Vagina (tissue), 2 donors: Measurements from ENCODE around the gene CENPF. TPM values are rescaled to one million over a fixed set of nuclear protein-coding genes. Genes with fewer than 3 reads are reported as not detected.

Experiments used
- DNase-seq, 2 donors: peaks; one replicate each; pipeline ENCODE4 v3.0.0-alpha.2; 2017; ENCODE audit errors: extremely low spot score in 2 of 2
- H3K27ac ChIP-seq: fragments of 200-600 bp; sonication (generic); one replicate; pipeline ENCODE4 v1.5.1; 2019
- H3K27me3 ChIP-seq: fragments of 200-600 bp; sonication (generic); one replicate; pipeline ENCODE4 v1.5.1; 2019
- H3K36me3 ChIP-seq, 2 donors: fragments of 200-600 bp; sonication (generic); one replicate each; pipeline ENCODE4 v1.5.1; 2017 to 2019
- H3K4me1 ChIP-seq: fragments of 200-600 bp; sonication (generic); one replicate; pipeline ENCODE4 v1.5.1; 2019
- H3K4me3 ChIP-seq, 2 donors: fragments of 200-600 bp; sonication (generic); 1 replicate in 1 of 2; 2 replicates in 1 of 2; pipeline ENCODE4 v1.5.1; 2016 to 2019
- H3K9me3 ChIP-seq: fragments of 200-600 bp; sonication (generic); one replicate; pipeline ENCODE4 v1.5.1; 2019
- POLR2A ChIP-seq, 2 donors: fragments of 450-650 bp; IDR thresholded peaks; one replicate each; pipeline ENCODE4 v1.6.1; 2017; ENCODE audit warnings: antibody characterized with exemption in 2 of 2, mild to moderate bottlenecking in 2 of 2, moderate library complexity in 2 of 2
- POLR2AphosphoS5 ChIP-seq, 2 donors: sonication (generic); formaldehyde crosslinking; IDR thresholded peaks; one replicate each; pipeline ENCODE4 v1.9.0; 2017; ENCODE audit warnings: antibody characterized with exemption in 2 of 2, mild to moderate bottlenecking in 2 of 2, low read depth in 1 of 2; ENCODE audit not compliant: insufficient read depth in 1 of 2
- intact Hi-C: fragments of 100-400 bp; cut with DNase I; formaldehyde crosslinking; loops from one replicate; pipeline ENCODE4 v1.15.1; 2023
- total RNA-seq: library from RNA; depleted of rRNA; stranded (reverse); fragments of >200 nt; gene quantifications from one replicate; pipeline ENCODE4 v1.2.3, GENCODE V29; 2016
- TF ChIP-seq, protein P1 (sequence below), 3 experiments: fragments of 450-650 bp in 2 of 3; fragments of 200-600 bp in 1 of 3; sonication (generic) in 1 of 3; IDR thresholded peaks; one replicate each; pipeline ENCODE4 v1.5.1; 2017 to 2019; ENCODE audit warnings: antibody characterized with exemption in 3 of 3, mild to moderate bottlenecking in 2 of 3, moderate library complexity in 2 of 3

The CENPF gene
- total RNA-seq, 1 donor from 2014 or later = 6.4 TPM

DNA sequence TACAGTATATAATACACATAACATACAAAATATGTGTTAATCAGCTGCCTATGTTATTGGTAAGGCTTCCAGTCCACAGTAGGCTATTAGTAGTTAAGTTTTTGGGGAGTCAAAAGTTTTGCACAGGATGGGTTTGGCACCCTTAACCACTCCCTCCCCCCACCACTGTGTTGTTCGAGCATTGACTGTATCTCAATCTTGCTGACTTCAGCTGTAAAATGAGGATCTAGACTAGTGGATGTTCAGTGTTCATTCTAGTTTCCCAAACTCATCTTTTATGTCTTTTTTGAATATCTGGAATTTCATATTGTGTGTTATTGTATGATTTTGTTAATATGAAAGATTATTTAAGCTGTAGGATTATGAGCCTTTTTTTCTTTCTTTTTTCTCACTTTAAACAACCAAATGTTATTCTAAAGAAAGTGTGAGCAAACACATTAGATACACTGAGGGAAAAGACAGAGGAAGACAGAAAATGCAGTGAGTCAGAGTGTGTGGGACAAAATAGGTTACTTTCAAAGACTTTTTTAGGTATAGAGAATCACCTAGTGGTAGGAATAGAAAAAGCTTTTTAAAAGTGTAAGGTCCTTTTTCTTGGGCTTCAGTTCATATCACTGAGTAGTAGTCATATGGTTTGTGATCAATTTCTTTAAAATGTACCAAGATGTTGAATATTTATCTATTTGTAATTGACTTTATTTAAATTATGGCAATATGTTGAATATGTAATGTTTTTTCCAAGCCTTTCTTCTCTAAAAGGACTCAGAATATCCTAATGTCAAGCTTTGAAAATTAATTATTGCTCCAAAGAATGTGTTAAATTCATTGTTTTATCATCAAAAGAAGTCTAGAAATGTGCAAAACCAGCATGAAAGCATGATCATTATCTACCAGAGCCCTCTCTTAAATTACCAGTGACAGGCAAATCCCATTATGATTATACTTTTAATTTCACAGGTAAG is 17.9 kb upstream of the CENPF start:
- Histone ChIP-seq H3K36me3 (no peaks in the 10 kb centered on the region), H3K4me3 (no peak overlapping the region), H3K9me3 (no peaks in the 10 kb centered on the region), H3K27me3 (no peaks in the 10 kb centered on the region), H3K27ac (no peak overlapping the region), H3K4me1 (peaks cover 17% of the 10 kb centered on the region)
- TF ChIP-seq POLR2A (IDR thresholded peaks at IDR 0.05) (no peak), POLR2AphosphoS5 (IDR thresholded peaks at IDR 0.05; ENCODE audit: insufficient read depth in 1 of 2, low read depth in 1 of 2) (peak in 1 of 2 donors; percentile 72)
- TF ChIP-seq, protein P1, sequence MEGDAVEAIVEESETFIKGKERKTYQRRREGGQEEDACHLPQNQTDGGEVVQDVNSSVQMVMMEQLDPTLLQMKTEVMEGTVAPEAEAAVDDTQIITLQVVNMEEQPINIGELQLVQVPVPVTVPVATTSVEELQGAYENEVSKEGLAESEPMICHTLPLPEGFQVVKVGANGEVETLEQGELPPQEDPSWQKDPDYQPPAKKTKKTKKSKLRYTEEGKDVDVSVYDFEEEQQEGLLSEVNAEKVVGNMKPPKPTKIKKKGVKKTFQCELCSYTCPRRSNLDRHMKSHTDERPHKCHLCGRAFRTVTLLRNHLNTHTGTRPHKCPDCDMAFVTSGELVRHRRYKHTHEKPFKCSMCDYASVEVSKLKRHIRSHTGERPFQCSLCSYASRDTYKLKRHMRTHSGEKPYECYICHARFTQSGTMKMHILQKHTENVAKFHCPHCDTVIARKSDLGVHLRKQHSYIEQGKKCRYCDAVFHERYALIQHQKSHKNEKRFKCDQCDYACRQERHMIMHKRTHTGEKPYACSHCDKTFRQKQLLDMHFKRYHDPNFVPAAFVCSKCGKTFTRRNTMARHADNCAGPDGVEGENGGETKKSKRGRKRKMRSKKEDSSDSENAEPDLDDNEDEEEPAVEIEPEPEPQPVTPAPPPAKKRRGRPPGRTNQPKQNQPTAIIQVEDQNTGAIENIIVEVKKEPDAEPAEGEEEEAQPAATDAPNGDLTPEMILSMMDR (IDR thresholded peaks at IDR 0.05) = peak; percentile 27 to 64 (median 37)
- DNase-seq = no peak
- intact Hi-C loops = loop anchor here (5.0 kb wide), 1 partner anchor 253 kb away; no protein-coding TSS in a partner anchor

DNA sequence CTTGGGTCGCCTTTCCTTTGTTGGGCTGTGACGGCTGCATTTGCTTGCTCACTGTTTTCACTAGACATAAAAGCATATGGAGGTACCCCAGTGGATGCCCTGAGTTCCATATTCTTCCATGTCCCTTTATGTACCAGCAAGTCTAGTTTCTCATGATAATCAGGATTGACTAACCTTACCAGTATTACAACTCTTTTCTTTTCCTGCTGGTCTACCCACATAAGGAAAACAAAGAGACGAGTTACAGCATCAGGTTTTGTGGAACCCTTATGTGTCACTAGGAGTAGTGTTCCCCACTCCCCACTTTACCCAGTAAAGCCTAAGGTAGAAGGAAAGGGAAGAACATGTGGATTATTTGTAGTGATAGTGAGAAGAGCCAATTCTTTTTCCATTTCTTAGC is 16.4 kb upstream of the CENPF start:
- Histone ChIP-seq H3K9me3 (no peaks in the 10 kb centered on the region), H3K4me1 (peaks cover 17% of the 10 kb centered on the region), H3K27ac (no peak overlapping the region), H3K36me3 (no peaks in the 10 kb centered on the region), H3K4me3 (no peak overlapping the region), H3K27me3 (no peaks in the 10 kb centered on the region)
- no peak for DNase-seq
- intact Hi-C loops = loop anchor here (5.0 kb wide), 1 partner anchor 254 kb away; no protein-coding TSS in a partner anchor
- TF ChIP-seq, protein P1 (IDR thresholded peaks at IDR 0.05) = no peak
- TF ChIP-seq POLR2AphosphoS5 (IDR thresholded peaks at IDR 0.05; ENCODE audit: insufficient read depth in 1 of 2, low read depth in 1 of 2) (no peak), POLR2A (IDR thresholded peaks at IDR 0.05) (no peak)

DNA sequence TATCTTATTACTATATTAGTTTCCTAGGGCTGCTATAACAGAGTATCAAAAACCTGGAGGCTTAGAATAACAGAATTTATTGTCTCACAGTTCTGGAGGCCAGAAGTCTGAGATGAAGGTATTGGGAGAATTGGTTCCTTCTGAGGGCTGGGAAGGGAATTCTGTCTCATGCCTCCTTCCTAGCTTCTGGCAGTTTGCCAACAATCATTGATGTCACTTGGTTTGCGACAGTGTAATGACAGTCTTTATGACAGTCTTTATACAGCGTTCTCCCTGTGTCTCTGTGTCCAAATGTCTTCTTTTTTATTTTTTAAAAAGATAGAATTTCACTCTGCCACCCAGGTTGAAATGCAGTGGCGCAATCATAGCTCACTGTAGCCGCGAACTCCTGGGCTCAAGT is 15.8 kb upstream of the CENPF start:
- TF ChIP-seq, protein P1 (IDR thresholded peaks at IDR 0.05) = no peak
- TF ChIP-seq POLR2AphosphoS5 (IDR thresholded peaks at IDR 0.05; ENCODE audit: insufficient read depth in 1 of 2, low read depth in 1 of 2) = no peak
- TF ChIP-seq POLR2A (IDR thresholded peaks at IDR 0.05) = no peak
- Histone ChIP-seq H3K36me3 (no peaks in the 10 kb centered on the region), H3K9me3 (no peaks in the 10 kb centered on the region), H3K4me1 (peaks cover 13% of the 10 kb centered on the region), H3K4me3 (no peak overlapping the region), H3K27ac (no peak overlapping the region), H3K27me3 (no peaks in the 10 kb centered on the region)
- DNase-seq = no peak
- intact Hi-C loops = loop anchor here (5.0 kb wide), 1 partner anchor 255 kb away; no protein-coding TSS in a partner anchor

DNA sequence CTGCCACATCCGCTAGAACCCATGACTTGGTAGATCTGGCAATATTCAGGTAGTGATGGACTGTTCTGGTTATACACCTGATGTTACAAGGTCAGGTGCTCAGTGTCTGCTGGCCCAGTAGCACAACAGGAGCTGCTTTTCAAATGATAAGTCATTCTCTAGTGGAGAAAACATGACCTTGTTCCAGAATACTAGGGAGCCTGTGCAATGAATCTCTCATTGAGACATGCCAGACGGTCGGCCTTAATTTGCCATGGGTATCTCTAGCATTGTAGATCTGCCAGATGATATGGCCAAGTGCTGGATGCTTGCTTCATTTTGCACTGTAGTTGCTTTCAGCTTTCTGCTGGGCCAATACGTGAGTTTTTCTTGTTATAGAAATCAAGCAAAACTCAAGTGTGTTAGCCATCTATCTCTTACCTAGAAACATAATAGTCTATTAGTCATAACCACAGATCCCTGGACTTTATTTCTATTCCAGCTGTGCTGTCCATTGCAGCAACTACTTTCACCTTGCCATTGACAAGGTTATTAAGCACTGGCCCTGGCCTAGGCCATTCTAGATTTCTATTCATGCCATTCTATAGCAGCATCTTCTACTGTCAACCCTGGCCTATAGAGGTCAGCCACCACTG is 13.9 kb upstream of the CENPF start:
- TF ChIP-seq POLR2AphosphoS5 (IDR thresholded peaks at IDR 0.05; ENCODE audit: insufficient read depth in 1 of 2, low read depth in 1 of 2) = no peak
- no peak for TF ChIP-seq POLR2A (IDR thresholded peaks at IDR 0.05)
- TF ChIP-seq, protein P1 (IDR thresholded peaks at IDR 0.05) = no peak
- H3K9me3 ChIP-seq = no peaks in the 10 kb centered on the region
- no peaks in the 10 kb centered on the region for H3K27me3 ChIP-seq
- H3K36me3 ChIP-seq = no peaks in the 10 kb centered on the region
- no peak overlapping the region for H3K4me3 ChIP-seq
- intact Hi-C loops = loop anchor here (5.0 kb wide), 1 partner anchor 257 kb away; no protein-coding TSS in a partner anchor
- no peaks in the 10 kb centered on the region for H3K4me1 ChIP-seq
- DNase-seq = no peak
- no peak overlapping the region for H3K27ac ChIP-seq
